Measurements from ENCODE around the gene PDLIM1. TPM values are rescaled to one million over a fixed set of nuclear protein-coding genes. Genes with fewer than 3 reads are reported as not detected.

Gene PDLIM1
- total RNA-seq, 1 donor from 2014 or later = 54.7 TPM

DNA sequence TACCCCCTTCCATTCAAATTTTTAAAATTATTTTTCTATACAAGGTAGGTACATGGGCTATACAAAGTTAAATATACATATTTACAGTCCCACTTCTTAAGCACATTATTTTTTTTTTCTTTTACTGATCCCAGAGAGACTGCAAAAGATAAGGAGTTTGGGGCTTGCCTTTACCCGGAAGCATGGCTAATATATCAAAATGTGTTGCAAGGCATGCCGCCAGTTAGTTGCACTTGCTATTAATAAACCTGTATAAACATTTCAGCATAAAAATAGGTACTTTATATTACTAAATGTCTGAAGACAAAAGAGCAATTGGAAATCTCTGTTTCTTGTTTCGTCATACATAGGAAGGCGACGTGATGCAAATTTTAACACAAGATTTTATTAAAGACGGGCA lies 21.5 kb upstream of the PDLIM1 start:
- no peak for DNase-seq (ENCODE audit: low read depth)
- TF ChIP-seq, protein P1, sequence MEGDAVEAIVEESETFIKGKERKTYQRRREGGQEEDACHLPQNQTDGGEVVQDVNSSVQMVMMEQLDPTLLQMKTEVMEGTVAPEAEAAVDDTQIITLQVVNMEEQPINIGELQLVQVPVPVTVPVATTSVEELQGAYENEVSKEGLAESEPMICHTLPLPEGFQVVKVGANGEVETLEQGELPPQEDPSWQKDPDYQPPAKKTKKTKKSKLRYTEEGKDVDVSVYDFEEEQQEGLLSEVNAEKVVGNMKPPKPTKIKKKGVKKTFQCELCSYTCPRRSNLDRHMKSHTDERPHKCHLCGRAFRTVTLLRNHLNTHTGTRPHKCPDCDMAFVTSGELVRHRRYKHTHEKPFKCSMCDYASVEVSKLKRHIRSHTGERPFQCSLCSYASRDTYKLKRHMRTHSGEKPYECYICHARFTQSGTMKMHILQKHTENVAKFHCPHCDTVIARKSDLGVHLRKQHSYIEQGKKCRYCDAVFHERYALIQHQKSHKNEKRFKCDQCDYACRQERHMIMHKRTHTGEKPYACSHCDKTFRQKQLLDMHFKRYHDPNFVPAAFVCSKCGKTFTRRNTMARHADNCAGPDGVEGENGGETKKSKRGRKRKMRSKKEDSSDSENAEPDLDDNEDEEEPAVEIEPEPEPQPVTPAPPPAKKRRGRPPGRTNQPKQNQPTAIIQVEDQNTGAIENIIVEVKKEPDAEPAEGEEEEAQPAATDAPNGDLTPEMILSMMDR (IDR thresholded peaks at IDR 0.05; ENCODE audit: insufficient read depth, low read length, poor library complexity, severe bottlenecking) = no peak
- H3K36me3 ChIP-seq (ENCODE audit: control insufficient read depth, insufficient read depth, low read length) = no peaks in the 10 kb centered on the region
- no peak overlapping the region for H3K4me3 ChIP-seq (ENCODE audit: low read depth, low read length)
- no peaks in the 10 kb centered on the region for H3K27me3 ChIP-seq (ENCODE audit: control insufficient read depth, insufficient read depth, low read length)

GRCh38 chr10:95309958-95310357 lies 19.2 kb upstream of the PDLIM1 start:
- no peak for DNase-seq (ENCODE audit: low read depth)
- Histone ChIP-seq H3K36me3 (ENCODE audit: control insufficient read depth, insufficient read depth, low read length) (no peaks in the 10 kb centered on the region), H3K4me3 (ENCODE audit: low read depth, low read length) (no peak overlapping the region), H3K27me3 (ENCODE audit: control insufficient read depth, insufficient read depth, low read length) (no peaks in the 10 kb centered on the region)
- TF ChIP-seq, protein P1 (IDR thresholded peaks at IDR 0.05; ENCODE audit: insufficient read depth, low read length, poor library complexity, severe bottlenecking) = no peak

- Histone ChIP-seq H3K27me3 (ENCODE audit: control insufficient read depth, insufficient read depth, low read length) (no peaks in the 10 kb centered on the region), H3K36me3 (ENCODE audit: control insufficient read depth, insufficient read depth, low read length) (no peaks in the 10 kb centered on the region), H3K4me3 (ENCODE audit: low read depth, low read length) (no peak overlapping the region)
- TF ChIP-seq, protein P1 (IDR thresholded peaks at IDR 0.05; ENCODE audit: insufficient read depth, low read length, poor library complexity, severe bottlenecking) = no peak
- peak; percentile 95 for DNase-seq (ENCODE audit: low read depth)
These were observed 17.8 kb upstream of the PDLIM1 start for GRCh38 chr10:95308389-95309302.

DNA sequence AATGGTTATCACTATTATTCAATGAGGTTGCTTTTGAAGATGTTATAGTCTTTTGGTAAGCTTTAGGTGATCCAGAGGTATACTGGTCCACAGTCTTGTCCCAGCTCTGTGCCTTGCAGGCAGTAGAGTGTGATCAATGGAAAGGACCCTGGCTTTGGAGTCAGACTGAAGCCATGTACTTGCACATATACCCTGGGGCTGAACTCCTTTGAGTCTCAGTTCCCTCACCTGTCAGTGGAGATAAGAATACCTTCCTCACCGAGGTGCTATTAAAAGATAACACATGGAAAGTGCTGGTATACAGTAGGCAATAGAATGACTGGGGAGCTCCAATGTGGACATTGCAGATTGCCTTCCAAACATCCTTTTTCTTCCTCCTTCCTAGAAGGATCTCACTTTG lies 16.0 kb upstream of the PDLIM1 start:
- DNase-seq (ENCODE audit: low read depth) = no peak
- Histone ChIP-seq H3K27me3 (ENCODE audit: control insufficient read depth, insufficient read depth, low read length) (no peaks in the 10 kb centered on the region), H3K36me3 (ENCODE audit: control insufficient read depth, insufficient read depth, low read length) (no peaks in the 10 kb centered on the region), H3K4me3 (ENCODE audit: low read depth, low read length) (no peak overlapping the region)
- TF ChIP-seq, protein P1 (IDR thresholded peaks at IDR 0.05; ENCODE audit: insufficient read depth, low read length, poor library complexity, severe bottlenecking) = no peak

GRCh38 chr10:95306318-95306650 lies 15.5 kb upstream of the PDLIM1 start:
- TF ChIP-seq, protein P1 (IDR thresholded peaks at IDR 0.05; ENCODE audit: insufficient read depth, low read length, poor library complexity, severe bottlenecking) = no peak
- no peak overlapping the region for H3K4me3 ChIP-seq (ENCODE audit: low read depth, low read length)
- H3K36me3 ChIP-seq (ENCODE audit: control insufficient read depth, insufficient read depth, low read length) = no peaks in the 10 kb centered on the region
- no peak for DNase-seq (ENCODE audit: low read depth)
- no peaks in the 10 kb centered on the region for H3K27me3 ChIP-seq (ENCODE audit: control insufficient read depth, insufficient read depth, low read length)
